Measurements from ENCODE around the gene ARHGAP26. TPM values are rescaled to one million over a fixed set of nuclear protein-coding genes. Genes with fewer than 3 reads are reported as not detected.

Gene ARHGAP26
- polyA plus RNA-seq, 1 donor from 2014 or later: 1.6 TPM

DNA sequence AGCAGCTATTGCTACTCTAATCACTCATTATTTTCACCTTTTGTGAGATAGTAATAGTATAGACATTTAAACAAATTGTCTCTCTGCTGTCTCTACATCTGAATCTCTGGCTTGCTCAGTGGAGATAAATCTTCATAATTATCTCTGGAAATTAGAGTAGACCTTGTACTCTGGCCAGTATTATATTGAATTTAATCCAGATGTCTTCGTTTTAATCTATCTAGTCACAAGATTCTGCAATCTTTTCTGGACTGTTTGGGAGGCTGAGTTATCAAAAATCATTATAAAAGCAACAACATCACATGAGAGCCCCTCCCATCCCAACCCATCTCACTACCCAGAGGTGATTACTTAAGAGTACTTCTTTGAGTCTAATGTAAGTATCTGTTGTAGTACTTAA, 19.0 kb downstream of the ARHGAP26 start:
- peaks cover 0 to 3% (median 0%) of the 10 kb centered on the region in 3 donors for H3K9me3 Mint-ChIP-seq
- peaks cover 5 to 10% (median 7%) of the 10 kb centered on the region in 3 donors for H3K4me1 Mint-ChIP-seq
- H3K36me3 Mint-ChIP-seq: peaks cover 3% of the 10 kb centered on the region
- no peaks in the 10 kb centered on the region for H3K27me3 Mint-ChIP-seq
- no peak overlapping the region for H3K4me3 Mint-ChIP-seq
- H3K27ac Mint-ChIP-seq: no peak overlapping the region

GRCh38 chr5:142792012-142792864, 22.1 kb downstream of the ARHGAP26 start:
- H3K27me3 Mint-ChIP-seq: no peaks in the 10 kb centered on the region
- H3K27ac Mint-ChIP-seq: no peak overlapping the region
- H3K4me3 Mint-ChIP-seq: no peak overlapping the region
- peaks cover 11 to 20% (median 17%) of the 10 kb centered on the region in 3 donors for H3K4me1 Mint-ChIP-seq
- no peaks in the 10 kb centered on the region for H3K9me3 Mint-ChIP-seq
- H3K36me3 Mint-ChIP-seq: peaks cover 3% of the 10 kb centered on the region

- H3K9me3 Mint-ChIP-seq: no peaks in the 10 kb centered on the region
- H3K27ac Mint-ChIP-seq: no peak overlapping the region
- H3K4me1 Mint-ChIP-seq: peaks cover 11 to 21% (median 17%) of the 10 kb centered on the region in 3 donors
- peaks cover 3% of the 10 kb centered on the region for H3K36me3 Mint-ChIP-seq
- H3K4me3 Mint-ChIP-seq: no peak overlapping the region
- H3K27me3 Mint-ChIP-seq: no peaks in the 10 kb centered on the region
These were observed 22.7 kb downstream of the ARHGAP26 start for GRCh38 chr5:142792865-142793232.

GRCh38 chr5:142794537-142794936, 24.4 kb downstream of the ARHGAP26 start:
- Mint-ChIP-seq H3K27me3 (no peaks in the 10 kb centered on the region), H3K4me1 (peaks cover 20 to 31% (median 27%) of the 10 kb centered on the region in 3 donors), H3K4me3 (no peak overlapping the region), H3K9me3 (no peaks in the 10 kb centered on the region), H3K27ac (no peak overlapping the region), H3K36me3 (peaks cover 3% of the 10 kb centered on the region)

- H3K4me1 Mint-ChIP-seq: peaks cover 23 to 37% (median 34%) of the 10 kb centered on the region in 3 donors
- peak overlapping the region; percentile 22 to 64 (median 51) for H3K27ac Mint-ChIP-seq
- no peaks in the 10 kb centered on the region for H3K36me3 Mint-ChIP-seq
- H3K27me3 Mint-ChIP-seq: no peaks in the 10 kb centered on the region
- peak overlapping the region in 1 of 4 donors; percentile 79 for H3K4me3 Mint-ChIP-seq
- H3K9me3 Mint-ChIP-seq: no peaks in the 10 kb centered on the region
These were observed 25.1 kb downstream of the ARHGAP26 start for GRCh38 chr5:142795251-142795650.

- peak overlapping the region in 1 of 4 donors; percentile 48 for H3K4me3 Mint-ChIP-seq
- no peaks in the 10 kb centered on the region for H3K27me3 Mint-ChIP-seq
- peak overlapping the region in 1 of 3 donors; percentile 73 for H3K27ac Mint-ChIP-seq
- H3K4me1 Mint-ChIP-seq: peaks cover 33 to 47% (median 44%) of the 10 kb centered on the region in 3 donors
- H3K36me3 Mint-ChIP-seq: no peaks in the 10 kb centered on the region
- H3K9me3 Mint-ChIP-seq: no peaks in the 10 kb centered on the region
These were observed 26.4 kb downstream of the ARHGAP26 start for GRCh38 chr5:142796492-142797109.

GRCh38 chr5:142797420-142797819, 27.2 kb downstream of the ARHGAP26 start:
- Mint-ChIP-seq H3K27ac (no peak overlapping the region), H3K4me3 (no peak overlapping the region), H3K4me1 (peaks cover 35 to 48% (median 47%) of the 10 kb centered on the region in 3 donors), H3K9me3 (no peaks in the 10 kb centered on the region), H3K27me3 (peaks cover 1% of the 10 kb centered on the region), H3K36me3 (no peaks in the 10 kb centered on the region)

DNA sequence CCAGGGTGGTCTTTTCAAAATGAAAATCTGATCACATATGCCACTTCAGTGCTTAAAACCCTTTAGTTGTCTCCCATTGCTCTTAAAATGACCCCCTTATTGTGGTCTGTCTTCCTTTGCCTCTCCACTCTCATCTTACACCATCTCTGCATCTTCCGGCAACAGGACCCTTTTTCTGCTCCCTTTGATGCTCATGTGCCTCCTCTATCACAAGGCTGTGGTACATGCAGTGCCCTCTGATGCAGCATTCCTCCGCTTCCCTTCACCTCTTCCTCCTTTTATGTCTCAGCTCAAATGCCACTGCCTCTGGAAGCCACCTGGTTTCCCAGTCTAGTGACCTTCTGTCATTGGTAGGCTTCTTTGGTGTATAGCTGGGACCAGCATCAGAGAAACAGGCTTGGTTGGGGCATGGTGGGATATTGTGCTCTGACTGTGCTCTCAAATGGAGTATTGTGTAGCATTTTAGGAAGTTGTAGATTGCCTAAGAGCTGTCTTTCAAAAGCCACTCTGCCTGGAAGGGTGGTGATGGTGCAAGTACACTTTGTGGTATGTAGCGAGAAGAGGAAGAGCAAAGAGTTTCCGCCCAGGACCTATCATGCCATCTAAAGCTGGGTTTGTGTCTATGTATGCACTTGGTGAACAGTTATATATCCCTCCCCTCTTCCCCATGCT, 28.1 kb downstream of the ARHGAP26 start:
- H3K4me1 Mint-ChIP-seq: peaks cover 35 to 48% (median 47%) of the 10 kb centered on the region in 3 donors
- H3K27ac Mint-ChIP-seq: peak overlapping the region in 1 of 3 donors; percentile 80
- H3K4me3 Mint-ChIP-seq: peak overlapping the region in 1 of 4 donors; percentile 48
- H3K36me3 Mint-ChIP-seq: no peaks in the 10 kb centered on the region
- peaks cover 1% of the 10 kb centered on the region for H3K27me3 Mint-ChIP-seq
- no peaks in the 10 kb centered on the region for H3K9me3 Mint-ChIP-seq

DNA sequence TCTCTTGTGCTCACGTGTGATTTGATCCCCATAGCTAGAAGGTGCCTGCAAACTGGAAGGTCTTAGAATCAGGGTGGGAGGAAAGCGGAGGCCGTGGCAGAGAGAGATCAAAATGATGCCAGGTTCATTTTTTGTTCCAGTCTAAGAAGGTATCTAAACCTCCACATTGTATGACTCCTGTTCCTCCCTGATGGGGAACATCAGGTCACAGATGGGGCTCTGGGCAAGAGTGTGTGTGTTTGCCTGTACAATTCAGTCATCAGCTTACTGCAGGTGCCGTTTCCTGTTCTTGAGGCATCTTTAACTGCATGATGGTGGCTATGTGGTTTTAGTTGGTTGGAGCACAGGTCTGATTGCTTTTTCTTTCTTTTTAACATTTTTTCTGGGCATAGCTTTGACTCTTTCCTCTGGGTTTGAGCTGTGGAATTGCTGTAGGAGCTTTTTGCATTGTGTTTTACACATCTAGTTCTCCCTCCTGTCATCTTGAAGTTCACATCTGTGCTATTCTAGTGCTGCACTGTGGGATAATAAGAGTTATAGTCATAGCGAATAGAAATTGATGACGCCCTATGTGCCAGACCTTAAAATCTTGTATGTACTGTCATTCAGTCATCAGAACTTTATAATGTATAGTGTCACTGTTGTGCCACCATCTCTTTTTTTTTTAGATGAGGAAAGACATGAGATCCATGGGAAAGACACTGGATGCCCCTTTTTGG, 30.8 kb downstream of the ARHGAP26 start:
- Mint-ChIP-seq H3K27ac (peak overlapping the region; percentile 26 to 95 (median 78)), H3K27me3 (peaks cover 1% of the 10 kb centered on the region), H3K36me3 (no peaks in the 10 kb centered on the region), H3K4me1 (peaks cover 24 to 40% (median 35%) of the 10 kb centered on the region in 3 donors), H3K4me3 (peak overlapping the region; percentile 6 to 91 (median 41)), H3K9me3 (no peaks in the 10 kb centered on the region)

DNA sequence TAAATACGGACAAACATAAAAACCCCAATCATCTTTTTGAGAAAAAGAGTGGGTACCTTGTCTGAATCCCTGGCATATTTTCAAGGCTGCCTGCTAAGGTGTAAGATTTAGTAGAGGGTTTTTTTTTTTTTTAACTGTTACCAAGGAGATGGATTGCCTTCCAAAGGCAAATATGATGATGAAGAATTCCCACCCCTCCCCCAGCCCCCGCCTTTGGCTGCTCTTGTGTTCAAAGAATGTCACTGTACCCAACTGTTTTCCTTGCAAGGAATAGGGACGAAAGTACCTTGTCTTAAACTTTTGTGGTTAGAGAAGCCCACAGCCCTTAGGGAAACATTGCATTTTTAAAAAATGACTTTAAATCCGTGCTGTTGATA, 31.3 kb downstream of the ARHGAP26 start:
- peaks cover 24 to 38% (median 32%) of the 10 kb centered on the region in 3 donors for H3K4me1 Mint-ChIP-seq
- peaks cover 1% of the 10 kb centered on the region for H3K27me3 Mint-ChIP-seq
- H3K4me3 Mint-ChIP-seq: peak overlapping the region in 1 of 4 donors; percentile 52
- peak overlapping the region in 2 of 3 donors; percentile 48 to 95 for H3K27ac Mint-ChIP-seq
- no peaks in the 10 kb centered on the region for H3K9me3 Mint-ChIP-seq
- no peaks in the 10 kb centered on the region for H3K36me3 Mint-ChIP-seq

DNA sequence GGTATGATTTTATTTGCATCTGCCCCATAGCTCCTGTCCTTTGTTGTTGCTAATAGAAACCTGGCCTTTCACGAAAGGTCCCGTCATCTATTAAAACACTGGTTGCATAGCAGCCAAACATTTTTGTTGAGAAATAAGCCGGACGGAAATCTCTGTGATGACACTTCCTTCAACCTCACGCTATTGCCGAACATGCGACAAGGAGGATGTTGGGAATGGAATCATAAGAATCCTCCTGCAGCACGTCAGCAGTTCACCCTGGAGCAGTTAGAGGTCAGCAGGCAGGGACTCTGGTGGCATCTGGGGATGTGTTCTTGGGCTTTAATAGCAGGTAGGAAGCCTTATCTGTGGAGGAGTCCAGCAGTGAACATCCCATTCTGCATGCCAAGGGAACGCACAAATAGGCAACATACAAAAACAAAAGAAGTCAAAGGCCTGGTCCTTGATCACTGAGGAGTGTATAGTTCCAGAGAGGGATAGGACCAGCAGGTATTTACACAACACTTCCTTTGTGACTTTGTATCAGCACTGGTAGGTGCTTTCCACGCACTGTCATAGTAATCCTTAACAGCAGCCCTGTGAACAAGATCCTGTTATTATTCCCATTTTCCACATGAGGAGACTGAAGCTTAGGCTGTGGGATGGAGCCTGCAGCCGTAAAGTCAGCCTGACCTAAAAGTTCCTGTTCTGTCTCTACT, 33.4 kb downstream of the ARHGAP26 start:
- H3K4me1 Mint-ChIP-seq: peaks cover 33 to 39% (median 39%) of the 10 kb centered on the region in 3 donors
- H3K4me3 Mint-ChIP-seq: no peak overlapping the region
- no peaks in the 10 kb centered on the region for H3K9me3 Mint-ChIP-seq
- peaks cover 1% of the 10 kb centered on the region for H3K27me3 Mint-ChIP-seq
- no peak overlapping the region for H3K27ac Mint-ChIP-seq
- no peaks in the 10 kb centered on the region for H3K36me3 Mint-ChIP-seq

DNA sequence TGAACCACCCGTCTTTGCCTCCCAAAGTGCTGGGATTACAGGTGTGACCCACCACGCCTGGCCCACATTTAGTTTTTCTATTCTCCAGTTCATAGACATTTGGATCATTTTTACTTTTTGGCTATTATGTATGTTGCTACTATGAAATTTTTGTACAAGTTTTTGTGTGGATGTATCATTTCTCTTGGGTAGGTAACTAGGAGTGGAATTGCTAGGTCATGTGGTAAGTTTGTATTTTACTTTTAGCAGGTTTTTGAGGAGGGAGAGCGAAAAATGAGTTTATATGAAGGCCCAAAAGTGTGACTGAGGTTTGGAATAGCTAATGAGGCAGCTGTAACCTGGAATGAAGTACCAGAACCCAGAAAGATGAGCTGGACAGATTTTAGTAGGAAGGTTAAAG, 35.2 kb downstream of the ARHGAP26 start:
- Mint-ChIP-seq H3K27ac (no peak overlapping the region), H3K27me3 (peaks cover 1% of the 10 kb centered on the region)

GRCh38 chr5:142806841-142807267, 36.7 kb downstream of the ARHGAP26 start:
- Mint-ChIP-seq H3K4me1 (peaks cover 22 to 33% (median 24%) of the 10 kb centered on the region in 3 donors), H3K27ac (peak overlapping the region in 1 of 3 donors; percentile 71), H3K9me3 (no peaks in the 10 kb centered on the region), H3K4me3 (peak overlapping the region in 1 of 4 donors; percentile 17), H3K27me3 (no peaks in the 10 kb centered on the region), H3K36me3 (no peaks in the 10 kb centered on the region)

More for the DNA sequence above, 35.2 kb downstream of the ARHGAP26 start:
- no peaks in the 10 kb centered on the region for H3K9me3 Mint-ChIP-seq
- no peaks in the 10 kb centered on the region for H3K36me3 Mint-ChIP-seq
- H3K4me1 Mint-ChIP-seq: peaks cover 33 to 40% (median 35%) of the 10 kb centered on the region in 3 donors
- no peak overlapping the region for H3K4me3 Mint-ChIP-seq

DNA sequence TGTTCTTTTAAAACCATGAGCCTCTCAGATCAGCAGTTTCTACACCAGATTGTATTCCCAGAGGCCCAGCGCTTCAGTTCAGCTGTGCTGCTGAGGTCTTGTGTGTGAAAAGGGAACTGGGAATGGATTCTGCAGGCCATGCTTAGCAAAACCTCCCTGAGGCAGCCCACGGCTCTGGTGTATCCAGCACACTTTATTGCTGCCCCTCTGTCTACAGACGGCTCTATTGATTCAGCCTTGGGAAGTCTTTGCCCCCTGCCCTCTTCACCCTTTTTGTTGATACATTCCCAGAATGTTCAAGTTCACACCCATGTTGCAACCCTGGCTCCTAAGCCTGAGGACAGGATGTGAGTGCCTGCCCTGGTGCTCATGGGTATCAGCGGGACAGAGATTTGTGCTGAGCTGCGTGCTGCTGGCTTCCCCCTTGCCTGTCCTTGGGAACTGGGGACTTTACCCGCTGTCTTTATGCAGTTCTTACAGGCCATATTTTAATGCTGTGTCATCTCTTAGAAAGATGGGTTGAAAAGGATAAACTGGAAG, 37.3 kb downstream of the ARHGAP26 start:
- Mint-ChIP-seq H3K4me3 (peak overlapping the region in 3 of 4 donors; percentile 8 to 89 (median 85)), H3K4me1 (peaks cover 23 to 36% (median 24%) of the 10 kb centered on the region in 3 donors), H3K27ac (peak overlapping the region in 1 of 3 donors; percentile 71)

More for the DNA sequence above, 37.3 kb downstream of the ARHGAP26 start:
- Mint-ChIP-seq H3K27me3 (no peaks in the 10 kb centered on the region), H3K9me3 (no peaks in the 10 kb centered on the region), H3K36me3 (no peaks in the 10 kb centered on the region)

Measured in IgD-negative memory B cell (primary cell).